Measurements from ENCODE around the gene LILRA1.
"Not testable (repeated sequence)": the region's sequence is repeated elsewhere in the genome, so short reads cannot be mapped to it uniquely, and the experiment has no call there.

DNA sequence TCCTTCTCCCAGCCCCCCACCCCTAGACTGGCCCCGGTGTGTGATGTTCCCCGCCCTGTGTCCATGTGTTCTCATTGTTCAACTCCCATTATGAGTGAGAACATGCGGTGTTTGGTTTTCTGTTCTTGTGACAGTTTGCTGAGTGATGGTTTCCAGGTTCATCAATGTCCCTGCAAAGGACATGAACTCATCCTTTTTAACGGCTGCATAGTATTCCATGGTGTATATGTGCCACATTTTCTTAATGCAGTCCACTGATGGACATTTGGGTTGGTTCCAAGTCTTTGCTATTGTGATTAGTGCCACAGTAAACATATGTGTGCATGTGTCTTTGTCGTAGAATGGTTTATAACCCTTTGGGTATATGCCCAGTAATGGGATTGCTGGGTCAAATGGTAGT, 15.2 kb upstream of the LILRA1 start:
- not testable (repeated sequence) for TF ChIP-seq POLR2A (IDR thresholded peaks at IDR 0.05); CTCF (IDR thresholded peaks at IDR 0.05 in 8 of 11, conservative IDR thresholded peaks at IDR 0.05 in 3 of 11)

Measured in spleen (tissue), 7 donors.